Measurements from ENCODE around the gene DCAF11. TPM values are rescaled to one million over a fixed set of nuclear protein-coding genes. Genes with fewer than 3 reads are reported as not detected.

DCAF11 gene
- total RNA-seq, 1 experiment from 2014 or later, result 68.2 TPM

DNA sequence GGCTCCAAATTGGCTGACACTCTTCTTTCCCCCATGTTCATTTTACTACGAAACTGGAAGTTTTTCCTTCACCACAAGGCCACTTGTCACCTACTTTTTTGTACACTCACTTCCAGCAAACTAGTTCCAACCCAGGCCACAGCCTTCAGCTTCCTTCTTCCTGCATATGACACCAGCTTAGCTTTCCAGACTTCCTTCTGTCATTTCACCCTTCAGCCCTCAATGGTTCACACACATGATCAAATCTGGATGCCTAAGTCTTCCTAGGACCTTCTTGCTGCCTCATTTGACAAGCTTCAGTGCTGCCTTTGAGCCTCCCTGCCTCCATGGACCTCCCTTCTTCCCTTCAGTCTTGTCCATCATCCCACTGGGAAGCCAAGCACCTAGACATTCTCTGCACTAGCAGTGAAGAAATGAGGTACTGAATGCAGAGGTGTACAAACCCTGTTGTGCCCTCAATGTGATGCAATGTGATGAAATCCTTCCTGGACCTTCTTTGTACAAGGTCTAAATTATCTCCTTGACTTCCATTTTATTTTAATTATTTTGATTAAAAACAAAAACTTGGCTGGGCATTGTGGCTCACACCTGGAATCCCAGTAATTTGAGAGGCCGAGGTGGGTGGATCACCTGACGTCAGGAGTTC lies 53.0 kb downstream of the DCAF11 start:
- Histone ChIP-seq H3K9me2 (replicated peaks; ENCODE audit: low read length) (no peaks in the 10 kb centered on the region), H3K9me3 (ENCODE audit: low read length) (no peaks in the 10 kb centered on the region), H3K27me3 (ENCODE audit: low read length) (no peaks in the 10 kb centered on the region), H4K20me1 (ENCODE audit: low read length) (no peaks in the 10 kb centered on the region), H3K9ac (ENCODE audit: low read length) (no peak overlapping the region), H3K4me1 (ENCODE audit: insufficient read depth, low read length) (no peaks in the 10 kb centered on the region), H3K36me3 (ENCODE audit: low read depth, low read length) (peaks cover 6% of the 10 kb centered on the region), H2AFZ (ENCODE audit: low read length) (no peak overlapping the region), H3F3A (ENCODE audit: low read length, unreplicated experiment) (no peaks in the 10 kb centered on the region), H3K4me2 (ENCODE audit: low read length) (no peak overlapping the region), H3K4me3 (ENCODE audit: low read length) (no peak overlapping the region), H3K79me2 (ENCODE audit: low read length) (no peaks in the 10 kb centered on the region), H3K27ac (ENCODE audit: low read length) (no peak overlapping the region)
- intact Hi-C loops (cut with micrococcal nuclease), result no loop called here
- DNase-seq (no peak), ATAC-seq (no peak)
- no TSS peak for BruUV-seq (replicated peaks)
- CTCF ChIA-PET, result no interaction called here
- no peak for TF ChIP-seq EZH2 (IDR thresholded peaks at IDR 0.05; ENCODE audit: low read length, unreplicated experiment)
- TF ChIP-seq EZH2phosphoT487 (IDR thresholded peaks at IDR 0.05; ENCODE audit: borderline replicate concordance, low read length), result no peak
- TF ChIP-seq CTCF (conservative IDR thresholded peaks at IDR 0.05; ENCODE audit: low read depth, low read length), result no peak
- POLR2A ChIA-PET (ENCODE audit: unreplicated experiment), result interaction anchor here (0.7 kb wide), 1 partner anchor 44 kb away, joined by 5 read pairs; no protein-coding TSS in a partner anchor

- H3K79me2 ChIP-seq (ENCODE audit: low read length), result no peaks in the 10 kb centered on the region
- H3K4me3 ChIP-seq (ENCODE audit: low read length), result no peak within 1 kb of the TSS
- ATAC-seq (no peak), DNase-seq (no peak)
- no peak within 1 kb of the TSS for H3K4me2 ChIP-seq (ENCODE audit: low read length)
- no TSS peak for BruUV-seq (replicated peaks)
- no peaks in the 10 kb centered on the region for H4K20me1 ChIP-seq (ENCODE audit: low read length)
- no peaks in the 10 kb centered on the region for H3K36me3 ChIP-seq (ENCODE audit: low read depth, low read length)
- intact Hi-C loops (cut with micrococcal nuclease), result no loop called here
- no peak within 1 kb of the TSS for H3K9ac ChIP-seq (ENCODE audit: low read length)
- H3K27me3 ChIP-seq (ENCODE audit: low read length), result no peaks in the 10 kb centered on the region
- H3K4me1 ChIP-seq (ENCODE audit: insufficient read depth, low read length), result no peaks in the 10 kb centered on the region
- H3K27ac ChIP-seq (ENCODE audit: low read length), result no peak within 1 kb of the TSS
- no peaks in the 10 kb centered on the region for H3K9me3 ChIP-seq (ENCODE audit: low read length)
- no peaks in the 10 kb centered on the region for H3F3A ChIP-seq (ENCODE audit: low read length, unreplicated experiment)
- no peak within 1 kb of the TSS for H2AFZ ChIP-seq (ENCODE audit: low read length)
- TF ChIP-seq EZH2 (IDR thresholded peaks at IDR 0.05; ENCODE audit: low read length, unreplicated experiment), result no peak
- no peak for TF ChIP-seq CTCF (conservative IDR thresholded peaks at IDR 0.05; ENCODE audit: low read depth, low read length)
- TF ChIP-seq EZH2phosphoT487 (IDR thresholded peaks at IDR 0.05; ENCODE audit: borderline replicate concordance, low read length), result no peak
- POLR2A ChIA-PET (ENCODE audit: unreplicated experiment), result no interaction called here
- H3K9me2 ChIP-seq (replicated peaks; ENCODE audit: low read length), result no peaks in the 10 kb centered on the region
- CTCF ChIA-PET, result no interaction called here
These were observed 57.1 kb downstream of the DCAF11 start, which contains the start of gene REC8 for GRCh38 chr14:24171422-24172260. TSS of gene REC8 (plus strand) at chr14:24172080. CDS start at chr14:24172553, 473 bp downstream.
